MM.1S (cell line): ENCODE data around the gene GATA6.

Source experiments
- CTCF ChIP-seq: fragments of 300-600 bp; sonication (generic); IDR thresholded peaks from 2 replicates; pipeline ENCODE4 v1.5.1; 2016; ENCODE audit warnings: antibody characterized with exemption, low read length, mixed read lengths
- EZH2 ChIP-seq: fragments of 300-600 bp; sonication (generic); optimal IDR thresholded peaks from 2 replicates; pipeline ENCODE3; 2017; ENCODE audit warnings: low read depth, mild to moderate bottlenecking, antibody characterized with exemption, low read length, mixed read lengths
- EZH2phosphoT487 ChIP-seq: fragments of 300-600 bp; sonication (generic); IDR thresholded peaks from 2 replicates; pipeline ENCODE4 v1.6.1; 2018; ENCODE audit warnings: antibody characterized with exemption, low read length

- TF ChIP-seq CTCF (no peak), EZH2 (no peak), EZH2phosphoT487 (no peak)
Measured at GRCh38 chr18:22173928-22174301, 4.5 kb downstream of the GATA6 start.
